ENCODE results near the gene RNLS. TPM values are rescaled to one million over a fixed set of nuclear protein-coding genes. Genes with fewer than 3 reads are reported as not detected.

The RNLS gene
- polyA plus RNA-seq, 3 donors: 16.1 to 20.0 (median 16.2) TPM

DNA sequence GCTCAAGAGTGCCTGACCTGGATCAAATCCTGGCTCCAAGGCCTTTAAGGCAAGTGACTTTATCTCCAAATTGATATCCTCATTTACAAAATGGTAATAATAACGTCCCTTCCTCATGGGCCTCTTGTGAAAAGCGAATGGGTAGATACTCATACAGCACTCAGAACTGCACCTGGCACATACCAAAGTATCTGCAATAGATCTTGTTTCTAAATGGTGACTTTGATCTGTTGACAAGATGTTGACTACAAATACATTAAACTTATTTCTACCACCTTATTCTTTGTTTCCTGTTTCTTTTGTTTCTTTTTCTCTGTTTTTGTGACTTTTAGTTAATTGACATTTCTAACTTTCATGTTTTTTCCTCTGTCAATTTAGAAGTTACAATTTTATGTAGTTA is 53.0 kb downstream of the RNLS start:
- DNase-seq (ENCODE audit: extremely low read depth in 1 of 11, low read depth in 9 of 11, low spot score in 4 of 11): no peak

DNA sequence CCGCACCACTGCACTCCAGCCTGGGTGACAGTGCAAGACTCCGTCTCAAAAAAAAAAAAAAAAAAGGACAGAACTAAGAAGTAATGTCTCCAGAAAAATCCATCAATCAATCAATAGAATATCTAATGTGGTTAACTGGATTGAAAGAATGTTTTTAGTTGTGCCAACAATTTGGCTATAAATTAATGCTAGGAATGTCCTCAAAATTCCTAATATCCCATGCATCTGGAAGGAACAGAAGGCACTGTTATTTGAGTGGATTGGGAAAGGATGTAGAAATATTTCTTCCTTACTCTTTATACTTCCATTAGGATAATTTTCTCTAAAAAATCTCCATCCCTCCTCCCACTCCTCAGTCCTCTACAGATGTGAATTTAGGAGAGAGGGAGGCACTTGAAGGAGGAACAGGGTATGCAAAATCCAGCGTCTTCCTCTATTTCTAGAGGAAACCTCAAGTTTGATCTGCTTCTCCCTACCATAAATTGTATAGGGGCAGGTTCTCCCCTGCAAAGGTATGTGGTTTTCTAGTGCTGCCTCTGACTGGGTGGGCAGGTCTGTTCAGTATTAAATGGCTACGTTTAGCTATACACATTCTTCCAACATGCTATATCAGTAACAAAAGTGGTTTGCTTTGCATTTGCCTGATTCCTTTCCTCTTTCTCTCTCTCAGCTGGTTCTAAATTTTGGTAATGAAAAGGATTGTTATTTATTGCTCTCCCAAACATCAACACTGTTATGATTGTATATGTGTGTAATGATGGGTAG is 54.1 kb downstream of the RNLS start:
- DNase-seq (ENCODE audit: extremely low read depth in 1 of 11, low read depth in 9 of 11, low spot score in 4 of 11): no peak

DNA sequence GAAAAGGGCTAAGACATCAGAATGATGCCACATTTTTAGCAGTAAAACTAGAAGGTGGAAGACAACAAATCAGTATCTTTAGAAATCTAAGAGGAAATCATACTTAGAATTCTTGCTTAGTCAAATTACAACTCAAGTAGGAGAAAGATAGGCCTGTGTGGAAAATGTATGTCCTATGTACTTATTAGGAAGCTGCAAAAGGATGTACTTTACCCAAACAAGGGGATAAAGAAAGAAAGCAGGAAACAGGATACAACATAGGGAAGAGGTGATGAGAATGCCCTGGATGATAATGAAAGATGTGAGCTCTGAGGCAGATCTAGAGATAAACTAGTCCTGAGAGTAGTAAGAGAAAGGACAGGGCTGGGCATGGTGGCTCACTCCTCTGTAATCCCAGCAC is 54.9 kb downstream of the RNLS start:
- DNase-seq (ENCODE audit: extremely low read depth in 1 of 11, low read depth in 9 of 11, low spot score in 4 of 11): no peak

DNA sequence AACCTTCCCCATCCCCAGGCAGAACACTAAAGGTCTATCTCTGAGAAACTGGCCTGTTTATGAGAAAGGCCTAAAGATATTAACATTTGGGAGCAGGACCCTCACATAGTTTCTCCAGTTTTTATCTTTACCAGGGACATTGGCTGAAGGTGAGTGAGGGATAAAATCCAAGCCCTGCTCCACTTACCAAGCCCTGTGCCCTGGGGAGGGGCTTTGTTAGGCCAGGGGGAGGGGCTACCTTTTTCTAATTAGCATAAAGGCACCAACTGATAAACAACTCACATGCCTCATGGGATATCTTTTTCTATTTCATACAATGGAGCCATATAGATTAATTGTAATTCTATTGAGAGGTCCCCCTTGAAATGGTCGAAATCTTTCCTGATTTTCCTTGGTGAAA is 55.9 kb downstream of the RNLS start:
- no peak for DNase-seq (ENCODE audit: extremely low read depth in 1 of 11, low read depth in 9 of 11, low spot score in 4 of 11)

DNA sequence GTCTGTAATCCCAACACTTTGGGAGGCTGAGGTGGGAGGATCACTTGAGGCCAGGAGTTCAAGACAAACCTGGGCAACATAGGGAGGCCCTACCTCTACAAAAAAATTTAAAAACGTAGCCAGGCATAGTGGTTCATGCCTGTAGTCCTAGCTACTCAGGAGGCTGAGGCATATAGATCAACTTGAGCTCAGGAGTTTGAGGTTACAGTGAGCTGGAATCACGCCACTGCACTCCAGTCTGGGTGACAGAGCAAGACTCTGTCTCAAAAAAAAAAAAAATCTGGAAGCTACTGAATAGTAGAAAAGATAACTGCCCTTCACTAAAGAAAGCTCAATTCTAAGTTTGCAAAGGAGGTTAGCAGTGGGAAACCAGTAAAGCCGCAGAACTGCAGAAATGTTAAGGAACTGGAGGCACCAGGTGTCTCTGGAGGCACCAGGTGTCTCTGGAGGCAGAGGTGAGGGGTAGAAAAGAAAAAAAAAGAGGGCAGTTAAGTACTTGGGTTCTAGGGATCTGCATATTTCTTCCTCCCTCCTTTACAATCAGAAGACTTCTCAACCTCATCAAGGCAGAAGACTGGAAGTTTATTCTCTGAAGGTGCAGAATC is 56.5 kb downstream of the RNLS start:
- DNase-seq (ENCODE audit: extremely low read depth in 1 of 11, low read depth in 9 of 11, low spot score in 4 of 11): no peak

DNA sequence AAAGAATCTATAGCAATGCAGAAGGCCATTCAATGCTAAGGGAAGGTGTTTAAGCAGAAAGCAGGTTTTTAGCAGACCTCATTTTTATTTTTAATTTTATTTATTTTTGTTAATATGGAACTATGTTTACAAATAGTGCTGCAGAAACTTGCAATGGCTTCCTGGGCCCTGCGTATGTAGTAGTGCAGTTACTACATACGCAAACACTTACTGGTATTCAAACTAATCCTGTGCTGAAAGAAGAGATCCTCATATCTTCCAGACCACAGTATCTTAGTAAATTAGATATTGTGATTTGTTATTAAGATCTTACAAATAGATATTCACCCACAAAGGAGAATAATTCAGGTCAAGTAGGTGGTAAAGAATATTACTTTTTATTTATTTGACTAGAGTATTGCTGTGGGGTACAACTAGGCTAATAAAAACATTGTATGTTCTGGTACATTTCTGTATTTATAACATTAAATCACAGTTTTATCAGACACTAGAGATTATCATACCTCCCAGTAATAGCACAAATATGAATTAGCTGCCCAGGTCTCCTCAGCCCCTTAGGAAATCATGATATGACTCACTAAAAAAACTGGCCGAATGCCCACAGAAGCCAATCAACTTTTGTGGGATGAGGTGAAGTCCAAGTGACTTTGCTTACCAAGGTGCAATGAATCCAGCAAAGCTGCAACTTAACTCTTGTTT is 57.6 kb downstream of the RNLS start:
- no peak for DNase-seq (ENCODE audit: extremely low read depth in 1 of 11, low read depth in 9 of 11, low spot score in 4 of 11)

DNA sequence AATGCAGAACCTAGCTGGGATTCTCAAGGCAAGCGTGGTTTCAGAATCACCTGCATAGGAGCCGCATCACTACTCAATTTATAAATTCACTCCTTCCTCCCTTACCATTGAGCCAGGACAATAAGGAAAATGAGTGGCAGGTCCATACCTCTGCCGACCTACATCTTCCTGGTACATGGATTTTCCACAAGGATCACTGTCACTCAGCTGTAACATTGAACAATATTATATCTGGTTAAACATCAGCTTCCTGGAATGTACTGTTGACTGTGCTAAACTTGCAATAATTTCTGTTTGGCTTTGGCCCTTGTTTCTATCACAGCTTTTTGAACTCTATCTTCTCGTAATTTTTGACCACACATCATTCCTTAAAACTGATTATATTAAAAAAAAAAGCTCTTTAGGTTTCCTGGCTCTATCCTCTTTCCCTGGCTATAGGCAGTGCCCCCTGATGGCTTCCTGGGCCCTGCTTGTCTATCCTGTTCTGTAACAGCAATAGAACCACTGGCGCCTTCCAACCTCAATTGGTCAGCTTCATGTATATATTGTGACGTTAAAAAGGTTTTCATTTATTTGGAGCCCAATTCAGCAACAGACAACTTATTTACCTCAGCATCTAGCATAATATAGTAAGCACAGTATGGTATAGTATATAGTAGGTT is 59.2 kb downstream of the RNLS start:
- DNase-seq (ENCODE audit: extremely low read depth in 1 of 11, low read depth in 9 of 11, low spot score in 4 of 11): no peak

DNA sequence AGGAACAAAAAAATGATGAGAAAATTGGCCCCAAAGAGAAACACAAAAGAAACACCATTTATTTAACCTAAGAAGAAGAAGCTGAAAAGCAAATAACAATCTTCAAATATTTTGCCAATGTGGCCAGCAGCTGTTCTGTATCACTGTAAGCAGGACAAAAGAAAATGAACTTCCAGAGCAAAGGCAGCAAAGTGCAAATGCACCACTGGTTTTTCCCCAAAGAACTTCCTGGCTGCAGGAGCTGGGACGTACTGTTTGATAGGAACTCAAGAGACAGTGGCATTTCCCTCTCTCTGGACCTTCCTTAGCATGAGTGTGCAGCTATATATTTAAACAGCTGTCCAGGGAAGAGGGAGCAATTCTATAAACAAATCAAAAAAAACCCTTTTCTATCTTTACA is 60.4 kb downstream of the RNLS start:
- DNase-seq (ENCODE audit: extremely low read depth in 1 of 11, low read depth in 9 of 11, low spot score in 4 of 11): peak in 2 of 11 donors; percentile 16 to 21

DNA sequence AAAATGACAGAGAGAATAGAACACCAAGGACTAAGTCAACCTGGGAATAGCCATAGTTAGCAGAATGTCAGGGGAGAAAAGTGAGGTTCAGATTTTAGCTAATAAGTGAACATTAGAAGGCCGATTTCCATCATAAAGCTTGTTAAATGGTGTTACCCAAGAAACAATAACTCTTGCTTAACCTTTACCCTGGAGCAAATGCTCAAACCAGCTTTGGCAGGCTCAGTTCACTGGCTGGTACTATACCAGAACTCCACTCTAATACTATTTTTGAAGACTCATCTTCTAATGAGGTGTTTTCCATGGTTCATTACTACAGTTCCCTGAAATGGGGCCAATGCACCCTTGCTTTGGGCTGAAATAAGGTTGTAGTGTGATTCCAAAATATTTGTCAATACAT is 61.3 kb downstream of the RNLS start:
- DNase-seq (ENCODE audit: extremely low read depth in 1 of 11, low read depth in 9 of 11, low spot score in 4 of 11): no peak

DNA sequence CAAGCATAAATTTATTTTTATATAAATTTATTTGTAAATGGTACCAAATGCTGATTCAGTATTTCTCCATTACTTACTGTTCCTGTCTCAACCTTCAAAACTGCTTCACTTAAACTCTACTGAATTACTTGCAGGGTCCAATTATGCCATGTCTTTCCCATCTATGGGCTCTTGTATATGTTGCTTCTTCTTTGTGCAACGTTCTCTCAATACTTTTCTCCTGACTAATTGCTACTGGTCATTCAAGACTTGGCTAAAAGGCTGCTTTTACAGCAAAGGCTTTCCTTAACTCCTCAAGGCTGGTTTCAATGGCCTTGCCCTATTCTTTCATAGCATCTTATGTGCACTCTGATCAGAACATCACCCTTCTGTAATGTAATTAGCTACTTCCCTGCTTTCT is 67.9 kb downstream of the RNLS start:
- DNase-seq (ENCODE audit: extremely low read depth in 1 of 11, low read depth in 9 of 11, low spot score in 4 of 11): no peak

DNA sequence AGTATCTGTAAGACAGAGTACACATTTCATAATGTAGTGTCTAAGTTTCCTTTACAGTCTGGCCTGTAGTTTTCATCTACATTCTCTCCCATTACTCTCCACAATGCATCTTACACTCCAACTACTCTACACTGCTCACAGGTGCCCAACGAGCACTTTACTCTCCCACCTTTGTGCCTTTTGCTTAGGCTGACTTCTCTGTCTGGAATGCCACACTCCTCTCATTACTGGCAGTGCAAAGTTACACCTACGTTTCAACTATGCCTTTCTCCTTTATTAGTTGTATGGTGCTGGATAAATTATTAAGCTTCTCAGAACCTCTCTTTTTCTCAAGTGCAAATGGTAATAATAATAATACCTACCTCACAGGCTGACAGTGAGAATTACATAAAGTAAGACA is 70.5 kb downstream of the RNLS start:
- DNase-seq (ENCODE audit: extremely low read depth in 1 of 11, low read depth in 9 of 11, low spot score in 4 of 11): no peak

DNA sequence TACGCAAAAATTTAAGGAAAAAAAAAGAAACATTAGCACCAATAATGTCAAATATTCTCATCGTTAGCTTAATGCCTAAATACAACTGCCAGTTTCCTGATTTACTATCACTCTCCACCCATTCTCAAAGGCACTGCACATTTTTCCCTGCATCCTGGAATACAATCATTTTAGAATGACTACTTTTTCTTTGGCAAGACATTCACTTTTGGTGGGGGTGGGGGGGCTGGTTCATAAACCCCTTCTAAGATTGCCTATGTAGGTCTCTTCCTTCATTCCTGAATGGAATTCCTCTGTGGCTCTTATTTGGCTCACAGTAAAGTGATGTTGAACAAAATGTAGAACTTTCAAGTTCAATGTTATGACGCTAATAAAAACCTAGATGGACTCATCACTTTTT is 74.3 kb downstream of the RNLS start:
- DNase-seq (ENCODE audit: extremely low read depth in 1 of 11, low read depth in 9 of 11, low spot score in 4 of 11): no peak

DNA sequence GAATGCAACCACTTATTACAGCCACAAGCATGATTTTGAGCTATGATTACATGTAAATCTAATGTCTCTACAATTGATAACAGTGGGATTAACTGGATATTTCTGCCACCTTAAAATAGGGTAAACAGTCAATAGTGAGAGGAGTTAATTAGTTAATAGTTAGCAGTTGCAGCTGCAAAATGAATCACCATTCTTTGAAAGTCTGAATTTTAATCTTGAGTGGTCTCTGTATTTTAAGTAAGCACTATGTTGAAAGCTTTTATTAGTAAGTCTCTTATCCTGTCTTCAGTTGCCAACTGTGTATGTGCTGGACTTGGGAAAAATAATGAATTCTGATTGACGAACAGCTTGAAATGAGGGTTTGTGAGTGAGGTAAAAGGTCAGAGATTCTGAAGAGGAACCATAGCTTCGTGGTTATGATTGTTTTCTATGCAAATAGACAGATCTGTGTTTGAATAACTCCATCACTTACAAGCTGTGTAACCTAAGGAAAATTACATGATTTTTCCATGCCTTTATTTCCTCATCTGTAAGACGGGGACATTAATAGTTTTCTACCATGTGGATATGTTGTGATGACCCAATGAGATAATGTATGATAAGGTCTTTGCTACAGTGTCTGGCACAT is 75.2 kb downstream of the RNLS start:
- no peak for DNase-seq (ENCODE audit: extremely low read depth in 1 of 11, low read depth in 9 of 11, low spot score in 4 of 11)

DNA sequence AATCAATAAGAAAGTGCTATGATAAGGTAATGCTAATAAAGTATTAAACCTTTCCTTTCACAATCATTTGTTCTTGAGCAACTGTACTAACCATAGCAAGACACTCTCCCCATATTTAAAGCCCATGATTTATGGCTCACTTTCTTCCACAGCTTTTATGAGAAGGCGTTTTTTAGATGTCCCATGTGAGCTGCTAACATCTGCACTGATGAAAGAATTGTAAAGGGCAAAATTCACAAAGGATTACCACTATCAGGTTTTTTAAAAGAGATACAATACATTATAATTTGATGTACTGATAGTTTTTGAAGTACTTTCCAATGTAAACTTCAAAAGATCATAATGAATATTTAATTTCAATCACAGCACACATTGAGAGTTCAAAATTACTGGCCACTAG is 75.7 kb downstream of the RNLS start:
- DNase-seq (ENCODE audit: extremely low read depth in 1 of 11, low read depth in 9 of 11, low spot score in 4 of 11): no peak

DNA sequence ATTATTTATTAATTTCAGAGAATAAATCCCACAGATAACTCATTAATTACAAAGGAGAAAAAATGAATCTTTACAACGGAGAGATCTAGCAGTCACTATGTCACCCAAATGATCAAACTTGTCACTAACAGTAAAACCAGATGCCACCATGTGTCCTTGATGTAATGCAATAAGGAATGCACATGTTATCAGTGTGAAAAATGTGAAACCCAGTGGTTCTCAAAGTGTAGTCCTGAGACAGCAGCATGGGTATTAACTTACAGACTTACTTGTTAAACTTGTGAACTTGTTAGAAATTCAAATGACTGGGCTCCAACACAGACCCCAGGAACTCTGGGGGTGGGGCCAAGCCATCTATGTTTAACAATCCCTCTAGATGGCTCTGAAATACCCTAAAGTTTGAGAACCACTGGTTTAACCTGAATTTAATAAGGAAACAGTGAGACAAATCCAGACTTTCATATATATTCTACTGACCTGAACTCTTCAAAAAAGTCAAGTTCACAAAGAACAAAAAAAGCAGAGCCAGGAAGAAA is 77.4 kb downstream of the RNLS start:
- DNase-seq (ENCODE audit: extremely low read depth in 1 of 11, low read depth in 9 of 11, low spot score in 4 of 11): no peak

DNA sequence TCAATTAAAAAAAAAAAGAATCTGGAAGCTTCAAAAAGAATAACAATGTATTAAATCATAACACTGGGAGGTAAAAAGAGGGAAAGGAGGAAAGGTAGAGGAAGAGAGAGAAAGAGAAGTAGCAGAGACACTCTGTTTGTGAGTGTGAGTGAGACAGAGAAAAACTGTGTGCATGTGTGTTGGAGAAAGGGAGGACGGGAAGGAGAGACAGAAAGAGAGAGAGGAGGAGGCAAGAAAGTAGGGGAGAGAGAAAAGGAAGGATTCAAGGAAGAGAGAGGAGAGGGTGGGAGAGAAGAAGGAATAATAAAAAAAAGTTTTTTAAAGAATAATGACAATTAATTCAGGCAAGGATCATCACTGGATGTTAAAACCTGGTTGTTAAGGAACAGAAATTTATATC is 77.9 kb downstream of the RNLS start:
- no peak for DNase-seq (ENCODE audit: extremely low read depth in 1 of 11, low read depth in 9 of 11, low spot score in 4 of 11)

DNA sequence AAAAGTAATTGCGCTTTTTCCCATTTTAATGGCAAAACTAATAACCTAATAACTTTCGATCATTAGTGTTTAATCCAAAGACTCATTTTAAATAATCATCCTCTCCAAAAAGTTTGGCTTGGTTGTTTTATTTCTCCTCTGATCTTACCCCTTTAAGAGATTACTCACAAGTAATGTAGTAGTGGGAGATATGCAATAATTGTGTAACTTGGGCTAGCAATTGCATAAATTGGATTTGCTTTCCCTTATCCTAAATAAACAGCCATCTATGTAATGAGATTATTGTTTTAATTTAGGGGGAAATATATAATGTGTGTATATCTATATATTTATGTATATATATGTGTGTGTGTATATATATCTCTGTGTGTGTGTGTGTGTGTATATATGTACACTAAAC is 82.5 kb downstream of the RNLS start:
- no peak for DNase-seq (ENCODE audit: extremely low read depth in 1 of 11, low read depth in 9 of 11, low spot score in 4 of 11)

DNA sequence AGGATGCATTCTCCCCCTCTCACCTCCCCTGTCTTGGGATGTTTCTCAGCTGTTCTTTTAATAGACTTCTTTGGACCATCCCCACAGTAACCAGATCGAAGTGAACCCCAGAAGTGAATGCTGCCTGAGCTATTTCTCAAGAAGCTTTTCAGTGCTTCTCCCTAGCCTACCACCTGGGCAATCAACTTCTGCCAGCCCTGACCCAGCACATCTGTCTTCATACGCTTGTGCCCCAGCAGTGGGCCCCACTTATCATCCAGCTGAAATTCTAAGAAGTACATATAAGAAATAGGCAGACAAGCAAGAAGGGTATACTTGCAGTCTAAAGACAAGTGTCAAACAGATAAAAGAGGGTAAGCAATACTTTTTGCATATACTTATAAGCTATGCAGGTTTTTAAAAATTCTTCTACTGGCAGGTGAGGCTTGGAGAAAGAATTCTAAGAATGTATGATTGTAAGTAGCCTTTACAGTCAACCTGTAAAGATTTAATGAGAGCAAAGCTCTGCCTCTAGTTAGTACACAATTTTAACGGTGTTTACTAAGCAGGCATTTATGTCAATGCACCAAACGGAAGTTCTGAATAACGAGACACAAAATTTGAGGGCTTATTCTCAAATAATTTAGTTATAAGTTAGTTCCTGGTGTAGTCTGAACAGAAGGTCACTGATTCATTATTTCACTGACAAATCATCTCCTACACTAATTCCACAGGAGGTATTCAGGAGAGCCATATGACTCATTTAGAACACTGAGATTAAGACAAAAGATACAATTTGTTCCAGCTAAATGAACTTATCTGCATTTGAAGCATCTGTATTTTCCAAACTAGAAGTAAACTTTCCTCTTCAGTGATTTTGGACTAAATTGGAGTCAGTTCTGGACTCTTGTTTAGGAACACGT is 83.3 kb downstream of the RNLS start:
- DNase-seq (ENCODE audit: extremely low read depth in 1 of 11, low read depth in 9 of 11, low spot score in 4 of 11): no peak

Measured in renal cortex interstitium (tissue), 11 donors.